AG10803 (cell line): ENCODE measurements around the gene CFAP46.
A peak's percentile ranks its signal among the peaks of the same experiment; 100 is the strongest.

Source experiments
- DNase-seq: peaks from one replicate; pipeline ENCODE4 v3.0.0; 2010; ENCODE audit warnings: low read depth
- H3K4me3 ChIP-seq: 2 replicates; pipeline ENCODE4 v1.5.1; 2011; ENCODE audit warnings: mild to moderate bottlenecking, low read length, control low read depth
- CTCF ChIP-seq: conservative IDR thresholded peaks from 2 replicates; pipeline ENCODE4 v1.5.1; 2011; ENCODE audit warnings: mild to moderate bottlenecking, low read length, control low read depth, inconsistent platforms

Gene CFAP46

GRCh38 chr10:132878091-132878729, 64.2 kb downstream of the CFAP46 start:
- no peak for TF ChIP-seq CTCF
- DNase-seq: peak; percentile 24
- H3K4me3 ChIP-seq: no peak overlapping the region

GRCh38 chr10:132877473-132877872, 64.9 kb downstream of the CFAP46 start:
- DNase-seq: no peak
- H3K4me3 ChIP-seq: no peak overlapping the region
- TF ChIP-seq CTCF: no peak

GRCh38 chr10:132876993-132877431, 65.4 kb downstream of the CFAP46 start:
- no peak overlapping the region for H3K4me3 ChIP-seq
- TF ChIP-seq CTCF: no peak
- DNase-seq: no peak

DNA sequence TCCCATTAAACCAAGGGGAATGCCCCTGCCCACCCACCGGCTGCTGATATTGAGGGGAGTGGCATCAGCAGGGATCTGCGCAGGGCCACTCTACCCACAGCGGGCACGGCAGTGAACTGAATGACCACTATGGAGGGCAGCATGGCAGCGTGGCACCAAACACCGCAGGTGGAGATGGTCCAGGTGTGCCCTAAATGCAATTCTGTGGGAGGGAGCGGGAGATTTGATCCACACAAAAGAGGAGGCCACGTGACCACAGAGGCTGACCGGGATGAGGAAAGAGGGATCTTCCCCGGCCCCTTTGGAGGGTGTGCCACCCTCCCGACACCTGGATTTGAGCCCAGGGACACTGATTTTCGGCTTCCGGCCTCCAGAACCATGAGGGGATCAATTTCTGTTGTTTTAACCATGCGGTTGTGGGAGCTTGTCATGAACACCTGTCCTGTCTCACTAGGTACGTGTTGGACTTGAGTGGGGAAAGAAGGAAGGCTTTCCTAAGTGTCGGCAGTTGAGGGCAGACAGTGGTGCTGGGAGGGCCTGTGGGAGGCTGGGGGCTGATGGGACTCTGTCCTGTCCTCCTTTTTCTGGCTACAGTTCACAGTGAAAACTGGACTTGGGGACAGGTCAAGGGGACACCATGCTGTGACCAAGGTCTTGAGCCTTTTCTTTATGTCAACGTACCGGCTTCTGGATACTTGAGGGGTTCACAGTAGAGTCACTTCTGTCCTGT, 66.1 kb downstream of the CFAP46 start:
- no peak for DNase-seq
- TF ChIP-seq CTCF: no peak
- H3K4me3 ChIP-seq: no peak overlapping the region

GRCh38 chr10:132875435-132875834, 66.9 kb downstream of the CFAP46 start:
- TF ChIP-seq CTCF: no peak
- no peak for DNase-seq
- no peak overlapping the region for H3K4me3 ChIP-seq

- no peak for DNase-seq
- TF ChIP-seq CTCF: no peak
- H3K4me3 ChIP-seq: no peak overlapping the region
Observed at GRCh38 chr10:132873395-132873794, 69.0 kb downstream of the CFAP46 start.

GRCh38 chr10:132872658-132873057, 69.7 kb downstream of the CFAP46 start:
- TF ChIP-seq CTCF: no peak
- DNase-seq: no peak
- no peak overlapping the region for H3K4me3 ChIP-seq
